ENCODE results near the gene RNF17.

The RNF17 gene

GRCh38 chr13:24861617-24862362 is 97.8 kb downstream of the RNF17 start:
- no peak for DNase-seq (ENCODE audit: low read depth in 2 of 2)

GRCh38 chr13:24863748-24864540 is 100.0 kb downstream of the RNF17 start:
- DNase-seq (ENCODE audit: low read depth in 2 of 2) = no peak

GRCh38 chr13:24864579-24864978 is 100.6 kb downstream of the RNF17 start:
- DNase-seq (ENCODE audit: low read depth in 2 of 2) = no peak

- DNase-seq (ENCODE audit: low read depth in 2 of 2) = no peak
These were observed 101.4 kb downstream of the RNF17 start for GRCh38 chr13:24865163-24865953.

GRCh38 chr13:24866488-24866887 is 102.5 kb downstream of the RNF17 start:
- no peak for DNase-seq (ENCODE audit: low read depth in 2 of 2)

GRCh38 chr13:24868874-24869273 is 104.9 kb downstream of the RNF17 start:
- DNase-seq (ENCODE audit: low read depth in 2 of 2) = no peak

GRCh38 chr13:24870380-24870760 is 106.4 kb downstream of the RNF17 start:
- DNase-seq (ENCODE audit: low read depth in 2 of 2) = no peak

GRCh38 chr13:24875566-24875965 is 111.6 kb downstream of the RNF17 start:
- DNase-seq (ENCODE audit: low read depth in 2 of 2) = no peak

GRCh38 chr13:24877531-24877930 is 113.6 kb downstream of the RNF17 start:
- no peak for DNase-seq (ENCODE audit: low read depth in 2 of 2)

- DNase-seq (ENCODE audit: low read depth in 2 of 2) = no peak
These were observed 114.4 kb downstream of the RNF17 start for GRCh38 chr13:24878340-24878739.

- no peak for DNase-seq (ENCODE audit: low read depth in 2 of 2)
These were observed 118.7 kb downstream of the RNF17 start for GRCh38 chr13:24882665-24883064.

- no peak for DNase-seq (ENCODE audit: low read depth in 2 of 2)
These were observed 123.8 kb downstream of the RNF17 start for GRCh38 chr13:24887759-24888158.

- DNase-seq (ENCODE audit: low read depth in 2 of 2) = no peak
These were observed 124.4 kb downstream of the RNF17 start for GRCh38 chr13:24888291-24888931.

GRCh38 chr13:24890256-24890655 is 126.3 kb downstream of the RNF17 start:
- DNase-seq (ENCODE audit: low read depth in 2 of 2) = no peak

- no peak for DNase-seq (ENCODE audit: low read depth in 2 of 2)
These were observed 127.6 kb downstream of the RNF17 start for GRCh38 chr13:24891476-24892108.

GRCh38 chr13:24892829-24893228 is 128.9 kb downstream of the RNF17 start:
- DNase-seq (ENCODE audit: low read depth in 2 of 2) = no peak

- no peak for DNase-seq (ENCODE audit: low read depth in 2 of 2)
These were observed 129.9 kb downstream of the RNF17 start for GRCh38 chr13:24893863-24894262.

- no peak for DNase-seq (ENCODE audit: low read depth in 2 of 2)
These were observed 130.5 kb downstream of the RNF17 start for GRCh38 chr13:24894277-24894971.

- DNase-seq (ENCODE audit: low read depth in 2 of 2) = no peak
These were observed 131.0 kb downstream of the RNF17 start for GRCh38 chr13:24894972-24895300.

- no peak for DNase-seq (ENCODE audit: low read depth in 2 of 2)
These were observed 132.1 kb downstream of the RNF17 start for GRCh38 chr13:24896061-24896460.

- DNase-seq (ENCODE audit: low read depth in 2 of 2) = no peak
These were observed 133.3 kb downstream of the RNF17 start for GRCh38 chr13:24897293-24897692.
